ENCODE data around the gene RNASEH2C. TPM values are rescaled to one million over a fixed set of nuclear protein-coding genes. Genes with fewer than 3 reads are reported as not detected.

RNASEH2C gene
- total and polyA plus RNA-seq, 2 experiments from 2014 or later: 26.4 to 78.7 TPM

- Histone ChIP-seq H3K9me2 (replicated peaks; ENCODE audit: insufficient read depth) (no peaks in the 10 kb centered on the region), H3K79me2 (peaks cover 29% of the 10 kb centered on the region), H2AFZ (no peak overlapping the region), H3K27ac (no peak overlapping the region), H3K36me3 (replicated peaks; ENCODE audit: insufficient read depth, low read depth) (no peaks in the 10 kb centered on the region), H4K20me1 (ENCODE audit: insufficient read depth, poor library complexity, severe bottlenecking) (no peaks in the 10 kb centered on the region), H3K4me3 (peak overlapping the region; percentile 67), H3K9me3 (ENCODE audit: low read depth) (no peaks in the 10 kb centered on the region), H3K4me2 (peak overlapping the region; percentile 77), H3K4me1 (ENCODE audit: insufficient read depth) (no peaks in the 10 kb centered on the region), H3K27me3 (no peaks in the 10 kb centered on the region)
- DNase-seq (ENCODE audit: low spot score): no peak
- TF ChIP-seq EZH2phosphoT487 (IDR thresholded peaks at IDR 0.05; ENCODE audit: low read depth, severe bottlenecking, unreplicated experiment): no peak
- TF ChIP-seq CTCF (IDR thresholded peaks at IDR 0.05; ENCODE audit: poor library complexity): no peak
- no peak for TF ChIP-seq EZH2 (IDR thresholded peaks at IDR 0.05; ENCODE audit: borderline replicate concordance)
- 97% methylated on average over 24 of the region's 24 CpGs for WGBS (ENCODE audit: low lambda C conversion rate, missing lambda C conversion rate)
Observed at GRCh38 chr11:65713212-65713969, 7.2 kb downstream of the RNASEH2C start.

- Histone ChIP-seq H4K20me1 (ENCODE audit: insufficient read depth, poor library complexity, severe bottlenecking) (no peaks in the 10 kb centered on the region), H3K9me2 (replicated peaks; ENCODE audit: insufficient read depth) (no peaks in the 10 kb centered on the region), H3K79me2 (peaks cover 26% of the 10 kb centered on the region), H3K4me1 (ENCODE audit: insufficient read depth) (no peaks in the 10 kb centered on the region), H3K4me3 (peak overlapping the region; percentile 67), H3K27me3 (no peaks in the 10 kb centered on the region), H3K27ac (peak overlapping the region; percentile 99), H2AFZ (no peak overlapping the region), H3K9me3 (ENCODE audit: low read depth) (no peaks in the 10 kb centered on the region), H3K4me2 (peak overlapping the region; percentile 77), H3K36me3 (replicated peaks; ENCODE audit: insufficient read depth, low read depth) (no peaks in the 10 kb centered on the region)
- DNase-seq (ENCODE audit: low spot score): no peak
- TF ChIP-seq EZH2 (IDR thresholded peaks at IDR 0.05; ENCODE audit: borderline replicate concordance) (no peak), CTCF (IDR thresholded peaks at IDR 0.05; ENCODE audit: poor library complexity) (no peak), EZH2phosphoT487 (IDR thresholded peaks at IDR 0.05; ENCODE audit: low read depth, severe bottlenecking, unreplicated experiment) (no peak)
- WGBS (ENCODE audit: low lambda C conversion rate, missing lambda C conversion rate): 49% methylated on average over 11 of the region's 11 CpGs
Observed at GRCh38 chr11:65712633-65713076, 7.9 kb downstream of the RNASEH2C start.

- TF ChIP-seq CTCF (IDR thresholded peaks at IDR 0.05; ENCODE audit: poor library complexity) (peak; percentile 94), EZH2phosphoT487 (IDR thresholded peaks at IDR 0.05; ENCODE audit: low read depth, severe bottlenecking, unreplicated experiment) (no peak), EZH2 (IDR thresholded peaks at IDR 0.05; ENCODE audit: borderline replicate concordance) (no peak)
- H3K9me3 ChIP-seq (ENCODE audit: low read depth): no peaks in the 10 kb centered on the region
- H3K27me3 ChIP-seq: no peaks in the 10 kb centered on the region
- peak within 1 kb of the TSS; percentile 81 for H2AFZ ChIP-seq
- H3K4me3 ChIP-seq: peak within 1 kb of the TSS; percentile 67
- peaks cover 24% of the 10 kb centered on the region for H3K79me2 ChIP-seq
- H3K36me3 ChIP-seq (replicated peaks; ENCODE audit: insufficient read depth, low read depth): no peaks in the 10 kb centered on the region
- no peaks in the 10 kb centered on the region for H3K9me2 ChIP-seq (replicated peaks; ENCODE audit: insufficient read depth)
- no peaks in the 10 kb centered on the region for H4K20me1 ChIP-seq (ENCODE audit: insufficient read depth, poor library complexity, severe bottlenecking)
- peak within 1 kb of the TSS; percentile 77 for H3K4me2 ChIP-seq
- 2% methylated on average over 36 of the region's 65 CpGs for WGBS (ENCODE audit: low lambda C conversion rate, missing lambda C conversion rate)
- H3K27ac ChIP-seq: peak within 1 kb of the TSS; percentile 99
- DNase-seq (ENCODE audit: low spot score): peak; percentile 99
- no peaks in the 10 kb centered on the region for H3K4me1 ChIP-seq (ENCODE audit: insufficient read depth)
Observed at GRCh38 chr11:65711785-65712632, 8.6 kb downstream of the RNASEH2C start, which contains the start of gene KAT5. KAT5 (plus strand) TSS chr11:65712252; CDS start chr11:65712268, 16 bp downstream.

Measured in hepatocyte (in vitro differentiated cells).